Stimulated activated CD4-positive, alpha-beta T cell treated with anti-CD3 and anti-CD28 coated beads, Interleukin-15, amount 100 ng/mL, for 48 hours (primary cell): ENCODE results near the gene STAT5B.
"Not testable (repeated sequence)": the region's sequence is repeated elsewhere in the genome, so short reads cannot be mapped to it uniquely, and the experiment has no call there.

ENCODE experiments used
- DNase-seq, 2 donors: peaks; one replicate each; pipeline ENCODE4 v3.0.0-alpha.2; 2020; ENCODE audit warnings: low read depth in 2 of 2

Gene STAT5B

DNA sequence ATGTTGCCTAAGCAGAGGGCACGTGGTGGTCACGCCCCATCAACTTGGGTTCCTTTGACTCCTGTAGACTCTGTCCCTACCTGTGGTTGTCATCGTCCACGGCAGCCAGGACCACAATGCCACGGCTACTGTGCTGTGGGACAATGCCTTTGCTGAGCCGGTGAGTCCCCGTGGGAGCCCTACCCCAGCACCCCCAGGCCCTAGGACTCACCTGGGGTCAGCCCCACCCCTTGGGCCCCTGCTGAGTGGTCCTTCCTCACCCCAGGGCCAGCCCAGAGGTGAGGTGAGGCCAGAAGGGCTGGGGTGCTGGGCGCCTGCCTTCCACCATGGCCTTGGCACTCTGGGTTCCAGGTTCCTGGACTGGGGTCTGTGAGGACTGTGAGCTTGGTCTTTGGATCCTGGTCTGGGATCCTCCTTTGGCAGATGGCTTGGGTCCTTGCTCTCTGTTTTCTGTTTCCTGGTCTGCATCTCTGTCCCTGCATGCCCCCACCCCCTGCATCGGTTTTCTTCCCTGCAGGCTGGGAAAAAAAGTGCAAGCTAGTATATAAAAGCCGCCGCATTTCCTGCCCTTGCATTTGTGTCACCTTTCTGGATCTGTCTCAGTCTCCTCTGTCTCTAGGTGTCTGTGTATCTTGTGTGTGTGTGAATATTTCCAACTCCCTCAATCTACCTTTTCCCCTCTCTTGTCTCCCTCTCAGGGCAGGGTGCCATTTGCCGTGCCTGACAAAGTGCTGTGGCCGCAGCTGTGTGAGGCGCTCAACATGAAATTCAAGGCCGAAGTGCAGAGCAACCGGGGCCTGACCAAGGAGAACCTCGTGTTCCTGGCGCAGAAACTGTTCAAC lies 29.6 kb upstream of the STAT5B start:
- no peak for DNase-seq

DNA sequence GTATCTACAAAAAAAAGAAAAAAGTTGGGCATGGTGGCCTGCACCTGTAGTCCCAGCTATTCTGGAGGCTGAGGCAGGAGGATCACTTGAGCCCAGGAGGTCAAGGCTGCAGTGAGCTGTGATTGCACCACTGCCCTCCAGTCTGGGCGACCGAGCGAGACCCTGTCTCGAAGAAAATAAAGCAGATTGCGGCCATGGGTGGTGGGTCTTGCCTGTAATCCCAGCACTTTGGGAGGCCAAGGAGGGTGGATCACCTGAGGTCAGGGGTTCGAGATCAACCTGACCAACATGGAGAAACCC lies 28.8 kb upstream of the STAT5B start:
- DNase-seq, result not testable (repeated sequence)

DNA sequence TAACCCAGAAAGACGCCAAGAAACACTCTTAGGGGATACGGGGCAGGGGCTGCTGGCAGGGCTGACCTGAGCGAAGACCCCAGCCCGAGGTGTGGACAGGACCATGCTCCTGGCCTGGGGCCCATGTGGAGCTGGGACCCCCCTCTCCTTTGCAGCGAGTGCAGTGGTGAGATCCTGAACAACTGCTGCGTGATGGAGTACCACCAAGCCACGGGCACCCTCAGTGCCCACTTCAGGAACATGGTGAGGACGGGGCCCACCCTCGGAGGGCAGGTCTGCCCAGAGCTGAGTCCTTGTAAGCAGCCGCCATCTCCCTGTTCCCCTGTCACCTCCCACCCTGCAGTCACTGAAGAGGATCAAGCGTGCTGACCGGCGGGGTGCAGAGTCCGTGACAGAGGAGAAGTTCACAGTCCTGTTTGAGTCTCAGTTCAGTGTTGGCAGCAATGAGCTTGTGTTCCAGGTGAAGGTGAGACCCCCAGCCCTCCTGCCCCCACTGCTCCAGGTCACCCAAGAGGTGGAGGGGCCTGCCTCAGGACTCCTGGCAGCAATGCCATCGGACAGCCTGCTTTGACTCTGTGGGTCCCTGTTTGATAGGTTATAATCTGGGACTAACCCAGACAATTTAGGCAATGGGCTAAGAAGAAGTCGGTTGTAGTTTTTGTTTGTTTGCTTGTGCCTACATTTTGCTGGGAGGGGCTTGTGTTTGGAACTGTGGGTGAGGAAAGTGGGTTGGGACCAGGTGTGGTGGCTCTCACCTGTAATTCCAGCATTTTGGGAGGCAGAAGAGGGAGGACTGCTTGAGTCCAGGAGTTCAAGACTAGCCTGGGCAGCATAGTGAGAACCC lies 28.2 kb upstream of the STAT5B start:
- DNase-seq, result no peak

DNA sequence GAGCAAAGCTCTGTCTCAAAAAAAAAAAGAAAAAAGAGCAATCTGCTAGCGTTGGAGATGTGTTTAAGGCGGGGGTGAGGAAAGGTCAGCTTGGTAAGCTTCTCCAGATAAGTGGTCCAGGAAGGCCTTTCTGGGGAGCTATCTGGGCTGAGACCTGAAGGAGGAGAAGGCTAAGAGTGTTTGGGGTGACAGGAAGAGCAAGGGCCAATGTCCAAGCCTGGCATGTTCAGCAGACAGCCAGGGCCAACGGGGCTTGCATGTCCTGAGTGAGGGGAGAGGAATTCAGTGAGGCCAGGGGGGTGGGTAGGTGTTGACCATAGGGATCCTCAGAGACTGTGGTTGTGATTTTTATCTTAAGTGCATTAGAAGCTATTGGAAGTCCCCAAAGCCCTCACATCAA lies 27.5 kb upstream of the STAT5B start:
- DNase-seq, result no peak

DNA sequence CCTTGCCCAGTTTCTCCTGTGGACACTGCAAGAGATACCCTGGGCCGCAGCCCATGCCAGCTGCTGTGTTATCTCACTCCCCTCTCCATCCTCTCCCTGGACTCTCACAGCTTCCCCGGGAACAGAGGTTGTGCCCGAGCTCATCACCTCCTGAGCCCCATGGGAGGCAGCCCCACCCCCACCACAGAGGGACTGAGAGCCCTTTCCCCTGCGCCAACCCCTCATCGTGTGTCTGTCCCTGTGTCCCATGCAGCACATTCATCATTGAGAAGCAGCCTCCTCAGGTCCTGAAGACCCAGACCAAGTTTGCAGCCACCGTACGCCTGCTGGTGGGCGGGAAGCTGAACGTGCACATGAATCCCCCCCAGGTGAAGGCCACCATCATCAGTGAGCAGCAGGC lies 24.8 kb upstream of the STAT5B start:
- DNase-seq, result no peak

DNA sequence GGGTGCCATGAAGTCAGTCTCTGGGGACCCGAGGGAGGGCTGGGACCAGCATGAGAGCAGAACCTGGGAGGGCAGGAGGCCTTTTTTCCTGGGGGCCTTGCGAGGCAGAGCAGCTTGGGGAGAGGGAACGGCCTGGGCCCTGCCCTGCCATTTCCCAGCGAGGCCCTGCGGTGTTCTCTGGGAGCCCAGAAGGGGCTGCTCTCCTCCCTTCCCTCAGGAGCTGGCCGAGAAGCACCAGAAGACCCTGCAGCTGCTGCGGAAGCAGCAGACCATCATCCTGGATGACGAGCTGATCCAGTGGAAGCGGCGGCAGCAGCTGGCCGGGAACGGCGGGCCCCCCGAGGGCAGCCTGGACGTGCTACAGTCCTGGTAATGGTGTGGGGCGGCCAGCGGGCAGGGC lies 23.7 kb upstream of the STAT5B start:
- not testable (repeated sequence) for DNase-seq

DNA sequence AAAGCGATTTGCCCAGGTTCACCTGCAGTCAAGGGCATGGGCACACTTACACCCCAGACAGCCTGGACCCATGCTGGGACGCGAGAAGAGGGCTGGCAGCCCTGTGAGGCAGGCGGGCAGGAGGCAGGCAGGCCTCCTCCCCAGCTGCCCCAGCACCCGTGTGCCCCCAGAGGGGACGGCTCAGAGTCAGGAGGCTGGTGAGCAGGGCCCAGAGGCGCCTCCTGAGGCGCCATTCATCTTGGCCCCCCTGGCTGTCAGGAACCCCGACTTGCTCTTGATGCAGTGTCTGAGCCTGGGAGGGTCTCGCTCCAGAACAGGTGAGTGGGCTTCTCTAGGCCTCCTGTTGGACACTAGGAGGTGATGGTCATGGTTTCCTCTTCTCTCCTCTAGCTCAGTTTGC lies 23.2 kb upstream of the STAT5B start:
- not testable (repeated sequence) for DNase-seq

DNA sequence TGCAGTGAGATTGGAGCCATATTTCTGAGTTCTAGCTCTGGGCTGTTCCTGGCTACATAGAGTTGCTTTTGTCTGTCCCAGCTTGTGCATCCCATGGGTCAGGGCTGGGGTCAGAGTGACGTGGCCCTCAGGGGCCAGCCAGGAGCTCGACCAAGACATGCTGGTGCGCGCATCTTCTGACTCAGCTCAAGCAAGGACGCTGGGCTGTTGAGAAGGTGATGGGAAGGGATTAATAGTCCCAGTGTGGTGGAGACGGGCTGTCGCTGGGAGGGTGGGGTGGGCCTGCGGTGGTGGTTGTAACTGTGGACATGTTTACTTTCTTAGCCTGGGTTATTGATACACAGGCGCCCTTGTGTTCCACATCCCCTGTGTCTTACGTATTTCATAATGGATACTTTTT lies 21.6 kb upstream of the STAT5B start:
- DNase-seq, result not testable (repeated sequence)

DNA sequence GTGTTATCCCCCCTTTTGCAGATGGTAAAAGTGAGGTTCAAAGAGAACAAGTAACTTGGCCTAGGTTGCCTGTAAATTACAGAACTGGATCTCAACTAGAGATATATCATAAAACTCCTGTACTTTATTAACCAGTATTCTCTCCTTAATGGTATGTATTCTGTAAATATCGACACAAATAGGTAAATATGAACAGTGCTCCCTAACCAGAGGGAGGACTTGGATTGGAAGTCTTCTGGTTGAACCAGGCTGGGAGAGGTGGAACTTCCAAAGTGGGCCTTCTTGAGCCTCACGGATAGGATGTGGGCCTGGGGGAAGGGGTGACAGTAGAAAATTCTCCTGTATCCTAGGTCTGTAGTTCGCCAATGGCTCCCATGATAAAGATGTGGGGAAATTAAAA lies 19.8 kb upstream of the STAT5B start:
- DNase-seq, result no peak

DNA sequence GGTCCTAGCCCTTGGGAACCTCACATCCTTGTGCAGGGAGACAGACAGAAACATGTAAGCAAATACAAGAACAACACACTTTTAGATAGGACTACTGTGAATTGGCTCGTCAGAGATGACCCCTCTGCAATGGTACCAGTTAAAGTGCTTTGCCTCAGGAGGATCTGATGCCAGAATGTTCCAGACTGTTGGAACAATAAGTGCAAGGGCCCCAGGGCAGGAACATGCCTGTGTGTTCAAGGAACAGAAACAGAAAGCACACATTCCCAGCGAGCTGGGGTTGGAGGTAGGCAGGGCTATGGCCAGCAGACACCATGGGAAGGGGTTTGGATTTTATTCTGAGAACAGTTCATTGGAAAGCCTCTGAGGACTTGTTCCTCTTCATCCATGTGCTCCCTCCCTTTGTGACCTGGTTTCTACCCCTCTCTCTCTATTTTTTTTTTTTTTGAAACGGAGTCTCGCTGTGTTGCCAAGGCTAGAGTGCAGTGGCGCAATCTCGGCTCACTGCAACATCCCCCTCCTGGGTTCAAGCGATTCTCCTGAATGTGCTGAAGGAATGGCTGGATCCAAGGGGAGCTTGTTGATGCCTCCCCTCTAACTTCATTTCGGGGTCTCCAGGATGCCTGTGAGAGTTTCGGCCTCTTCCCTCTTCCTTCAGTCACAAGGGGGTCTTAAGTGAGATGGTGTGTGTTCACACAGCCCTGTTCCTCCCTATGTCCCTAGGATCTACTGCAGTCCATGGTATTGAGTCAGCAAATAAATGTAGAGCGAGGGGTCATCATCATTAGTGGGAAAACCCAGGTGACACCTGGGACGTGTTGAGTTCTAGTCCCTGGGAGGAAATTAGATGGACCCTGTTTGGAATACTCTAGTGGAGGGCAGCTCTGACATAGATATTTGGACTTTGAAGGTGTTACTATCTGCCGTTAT lies 18.5 kb upstream of the STAT5B start:
- DNase-seq, result no peak

DNA sequence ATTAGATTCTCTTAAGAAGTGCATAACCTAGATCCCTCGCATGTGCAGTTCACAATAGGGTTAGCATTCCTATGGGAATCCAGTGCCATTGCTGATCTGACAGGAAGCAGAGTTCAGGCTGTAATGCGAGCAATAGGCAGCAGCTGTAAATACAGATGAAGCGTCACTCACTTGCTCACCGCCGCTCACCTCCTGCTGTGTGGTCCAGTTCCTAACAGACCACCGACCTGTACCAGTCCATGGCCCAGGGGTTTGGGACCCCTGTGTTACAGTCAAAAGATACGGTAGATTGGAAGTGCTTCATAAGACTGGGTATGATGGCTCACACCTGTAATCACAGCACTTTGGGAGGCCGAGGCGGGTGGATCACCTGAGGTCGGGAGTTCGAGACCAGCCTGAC lies 14.9 kb upstream of the STAT5B start:
- DNase-seq, result no peak

DNA sequence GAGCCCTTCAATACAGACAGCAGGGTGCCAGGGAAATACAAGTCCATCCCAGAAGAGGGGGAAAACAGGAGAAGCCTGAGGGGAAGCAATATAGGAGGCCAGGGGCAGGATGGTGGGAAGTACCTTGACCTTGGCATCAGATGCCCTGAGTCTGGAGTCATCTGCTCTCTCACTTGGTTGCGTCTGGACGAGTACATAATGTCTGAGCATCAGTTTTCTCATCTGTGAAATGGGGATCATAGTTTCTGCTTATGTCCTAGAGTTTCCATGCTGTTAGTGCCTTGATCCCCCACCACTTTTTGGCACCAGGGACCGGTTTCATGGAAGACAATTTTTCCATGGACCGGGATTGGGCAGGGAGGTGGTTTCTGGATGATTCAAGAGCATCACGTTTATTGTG lies 14.4 kb upstream of the STAT5B start:
- no peak for DNase-seq

DNA sequence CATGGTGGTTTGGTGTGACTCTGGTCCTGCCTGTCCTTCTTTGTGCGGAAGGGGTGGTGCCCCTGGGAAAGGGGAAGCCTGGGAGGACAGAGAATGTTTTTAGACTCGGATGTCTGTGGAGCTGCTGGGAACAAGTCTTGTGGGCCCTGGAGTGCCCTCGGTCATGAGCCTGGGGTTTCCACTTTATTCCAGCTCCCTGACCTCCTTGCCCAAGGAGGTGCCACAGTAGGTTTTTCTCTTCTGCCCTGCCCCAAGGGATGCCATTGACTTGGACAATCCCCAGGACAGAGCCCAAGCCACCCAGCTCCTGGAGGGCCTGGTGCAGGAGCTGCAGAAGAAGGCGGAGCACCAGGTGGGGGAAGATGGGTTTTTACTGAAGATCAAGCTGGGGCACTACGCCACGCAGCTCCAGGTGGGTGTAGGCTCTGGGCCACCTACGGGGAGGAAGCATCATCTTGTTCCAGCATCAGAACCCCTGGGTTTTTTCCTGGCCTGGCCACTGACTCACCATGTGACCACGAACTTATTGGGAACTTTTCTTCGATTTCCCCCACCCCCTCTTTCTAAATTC lies 13.5 kb upstream of the STAT5B start:
- DNase-seq, result peak; percentile 55

DNA sequence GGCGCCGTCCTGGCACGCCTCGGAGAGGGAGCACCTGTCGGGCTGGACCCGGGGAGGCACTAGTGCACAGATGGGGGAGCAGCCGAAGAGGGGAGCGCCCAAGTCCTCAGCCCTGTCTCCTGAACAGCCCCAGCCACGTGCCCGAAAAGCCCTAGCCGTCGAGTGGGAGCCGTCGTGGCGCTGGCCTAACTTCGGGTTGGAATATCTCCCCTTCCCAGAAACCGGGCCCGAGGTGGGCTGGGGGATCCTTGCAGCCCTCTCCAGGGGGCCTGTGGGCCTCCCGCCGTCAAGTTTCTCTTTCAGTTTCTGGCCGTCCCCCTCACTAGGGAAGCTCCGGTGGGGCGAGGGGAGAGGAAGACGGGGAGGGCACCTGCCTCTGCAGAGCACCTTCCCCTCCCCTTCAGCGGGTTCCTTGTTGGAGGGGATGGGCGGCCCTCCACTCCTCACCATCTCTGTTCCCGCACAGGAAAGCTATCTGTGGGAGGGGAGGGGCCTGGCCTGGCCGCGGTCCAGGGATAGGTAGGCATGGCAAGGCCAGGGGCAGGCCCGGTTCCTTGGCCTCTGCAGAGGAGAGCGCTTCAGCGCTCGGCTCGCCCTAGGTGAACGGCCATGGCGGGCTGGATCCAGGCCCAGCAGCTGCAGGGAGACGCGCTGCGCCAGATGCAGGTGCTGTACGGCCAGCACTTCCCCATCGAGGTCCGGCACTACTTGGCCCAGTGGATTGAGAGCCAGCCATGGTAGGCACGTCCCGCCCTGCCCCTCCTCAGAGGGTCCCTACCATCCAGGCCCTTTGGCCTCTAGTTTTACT lies 12.8 kb upstream of the STAT5B start:
- no peak for DNase-seq

DNA sequence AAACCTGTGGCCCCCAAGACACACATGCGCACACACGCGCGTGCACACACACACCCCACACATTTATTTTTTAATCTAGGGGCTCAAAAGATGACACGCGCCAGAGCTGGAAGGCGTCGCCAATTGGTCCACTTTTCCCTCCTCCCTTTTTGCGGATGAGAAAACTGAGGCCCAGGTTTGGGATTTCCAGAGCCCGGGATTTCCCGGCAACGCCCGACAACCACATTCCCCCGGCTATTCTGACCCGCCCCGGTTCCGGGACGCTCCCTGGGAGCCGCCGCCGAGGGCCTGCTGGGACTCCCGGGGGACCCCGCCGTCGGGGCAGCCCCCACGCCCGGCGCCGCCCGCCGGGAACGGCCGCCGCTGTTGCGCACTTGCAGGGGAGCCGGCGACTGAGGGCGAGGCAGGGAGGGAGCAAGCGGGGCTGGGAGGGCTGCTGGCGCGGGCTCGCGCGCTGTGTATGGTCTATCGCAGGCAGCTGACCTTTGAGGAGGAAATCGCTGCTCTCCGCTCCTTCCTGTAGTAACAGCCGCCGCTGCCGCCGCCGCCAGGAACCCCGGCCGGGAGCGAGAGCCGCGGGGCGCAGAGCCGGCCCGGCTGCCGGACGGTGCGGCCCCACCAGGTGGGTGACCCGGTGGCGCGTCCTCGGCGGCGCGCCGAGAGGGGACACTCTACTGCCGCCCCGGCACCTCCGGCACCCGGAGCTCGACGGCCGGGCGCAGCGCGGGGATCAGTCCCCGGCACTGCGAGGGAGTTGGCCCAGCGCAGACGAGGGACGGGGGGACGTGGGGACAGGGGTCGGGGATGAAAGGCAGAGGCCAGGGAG lies 12.0 kb upstream of the STAT5B start, which contains the start of gene STAT5A:
Gene STAT5A, plus strand, starts transcription at position 522 of the 826 bp plus-strand sequence. CDS start 914 bp downstream, outside the sequence.
- peak; percentile 60 to 66 for DNase-seq

DNA sequence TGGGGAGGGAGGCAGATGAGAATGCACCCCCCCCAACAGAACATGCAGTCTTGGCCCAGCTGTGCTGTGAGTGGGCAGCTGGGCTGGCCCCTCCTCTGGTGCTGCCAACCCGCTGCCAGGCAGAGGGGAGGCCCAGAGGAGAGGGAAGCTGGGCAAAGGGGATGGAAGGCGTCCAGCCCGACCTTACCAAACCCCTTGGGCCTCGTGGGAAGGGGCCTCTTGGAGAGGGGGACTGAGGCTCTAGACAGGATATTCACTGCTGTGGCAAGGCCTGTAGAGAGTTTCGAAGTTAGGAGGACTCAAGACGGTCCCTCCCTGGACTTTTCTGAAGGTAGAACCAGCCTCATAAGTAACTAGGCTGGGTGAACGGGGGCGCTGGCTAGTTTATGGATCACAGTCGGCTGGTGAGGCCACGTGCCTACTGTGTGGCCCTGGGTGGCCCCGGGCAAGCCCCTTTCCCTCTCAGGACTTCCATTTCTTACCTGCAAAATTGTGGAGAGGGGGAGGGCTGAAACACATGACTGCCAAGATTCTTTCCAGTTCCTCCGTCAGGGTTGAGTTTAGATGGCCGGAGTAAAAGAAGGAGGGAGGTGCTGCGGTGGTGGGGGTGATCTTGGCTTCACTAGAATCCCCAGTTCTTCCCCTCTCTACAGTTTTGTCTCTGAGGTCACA lies 11.2 kb upstream of the STAT5B start:
- DNase-seq, result no peak

DNA sequence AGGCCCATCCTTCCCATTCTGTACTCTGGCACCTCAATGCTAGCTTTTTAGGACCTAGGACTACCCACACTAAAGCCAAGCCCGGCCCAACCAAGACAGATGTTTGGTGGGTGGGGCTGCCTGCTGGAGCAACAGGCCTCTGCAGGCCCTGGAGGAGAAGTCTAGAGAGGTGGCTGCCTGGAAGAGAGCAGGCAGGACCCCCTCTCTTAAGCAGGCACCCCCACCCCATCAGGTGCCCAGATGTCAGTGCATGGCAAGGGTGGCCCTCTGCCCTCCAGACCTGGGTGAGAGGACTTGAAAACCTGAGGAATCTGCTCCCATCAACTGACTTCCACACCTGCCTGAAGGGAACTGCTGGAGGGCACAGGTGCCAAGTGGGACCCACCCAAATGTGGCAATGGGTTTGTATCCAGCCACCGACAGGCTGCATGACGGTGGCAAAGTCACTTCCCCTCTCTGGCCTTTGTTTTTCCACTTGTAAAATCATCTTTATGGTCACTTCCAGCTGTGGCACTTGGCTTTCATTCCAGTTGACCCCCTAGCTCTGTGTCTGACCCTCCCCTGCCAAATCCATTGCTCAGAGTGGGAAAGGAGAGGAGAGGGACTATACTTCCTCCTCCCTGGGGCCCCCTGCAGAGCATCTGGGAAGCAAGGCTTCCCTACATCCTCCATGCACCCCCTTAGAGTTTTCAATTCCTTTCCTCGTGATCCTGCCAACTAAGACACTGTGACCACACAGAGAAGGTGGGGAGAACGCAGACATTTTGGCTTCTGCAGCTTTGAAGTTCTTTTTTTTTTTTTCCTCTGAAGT lies 10.4 kb upstream of the STAT5B start:
- DNase-seq, result no peak

DNA sequence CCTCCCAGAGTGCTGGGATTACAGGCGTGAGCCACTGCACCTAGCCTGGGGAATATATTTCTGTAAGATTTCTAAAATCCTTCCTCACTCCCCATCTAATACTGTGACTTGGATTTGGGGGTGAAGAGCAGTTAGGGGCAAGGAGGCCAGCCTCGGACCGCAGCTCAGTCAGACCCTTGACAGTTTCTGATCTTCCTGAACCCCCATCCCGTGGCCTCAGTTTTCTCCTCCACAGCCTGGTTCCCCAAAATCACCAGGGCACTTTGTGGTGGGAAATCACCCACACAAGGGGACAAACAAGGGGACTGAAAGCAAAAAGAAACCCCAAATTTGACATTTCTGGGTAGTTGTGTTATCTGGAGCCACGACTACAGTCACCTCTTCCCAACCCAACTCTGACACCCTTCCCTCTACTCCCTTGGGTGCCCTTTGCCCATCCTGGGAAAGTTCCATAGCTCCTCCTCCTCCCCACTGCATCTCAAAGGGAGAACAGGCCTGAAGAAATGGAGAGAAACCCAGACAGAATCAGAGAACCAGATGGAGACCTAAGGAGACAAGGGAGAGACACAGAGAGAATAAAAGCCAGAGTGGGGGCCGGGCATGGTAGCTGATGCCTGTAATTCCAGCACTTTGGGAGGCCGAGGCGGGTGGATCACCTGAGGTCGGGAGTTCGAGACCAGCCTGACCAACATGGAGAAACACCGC lies 9.3 kb upstream of the STAT5B start:
- DNase-seq, result no peak
